Measurements from ENCODE around the gene POMP. TPM values are rescaled to one million over a fixed set of nuclear protein-coding genes. Genes with fewer than 3 reads are reported as not detected.
A peak's percentile ranks its signal among the peaks of the same experiment; 100 is the strongest.

POMP gene
- total RNA-seq, 1 donor from 2014 or later = 49.7 TPM

- H3K36me3 Mint-ChIP-seq = no peaks in the 10 kb centered on the region
- no peak overlapping the region for H3K27ac Mint-ChIP-seq
- no peaks in the 10 kb centered on the region for H3K9me3 Mint-ChIP-seq
- peaks cover 8% of the 10 kb centered on the region for H3K4me1 Mint-ChIP-seq
- no peak overlapping the region for H3K4me3 Mint-ChIP-seq
- TF ChIP-seq, protein P1, sequence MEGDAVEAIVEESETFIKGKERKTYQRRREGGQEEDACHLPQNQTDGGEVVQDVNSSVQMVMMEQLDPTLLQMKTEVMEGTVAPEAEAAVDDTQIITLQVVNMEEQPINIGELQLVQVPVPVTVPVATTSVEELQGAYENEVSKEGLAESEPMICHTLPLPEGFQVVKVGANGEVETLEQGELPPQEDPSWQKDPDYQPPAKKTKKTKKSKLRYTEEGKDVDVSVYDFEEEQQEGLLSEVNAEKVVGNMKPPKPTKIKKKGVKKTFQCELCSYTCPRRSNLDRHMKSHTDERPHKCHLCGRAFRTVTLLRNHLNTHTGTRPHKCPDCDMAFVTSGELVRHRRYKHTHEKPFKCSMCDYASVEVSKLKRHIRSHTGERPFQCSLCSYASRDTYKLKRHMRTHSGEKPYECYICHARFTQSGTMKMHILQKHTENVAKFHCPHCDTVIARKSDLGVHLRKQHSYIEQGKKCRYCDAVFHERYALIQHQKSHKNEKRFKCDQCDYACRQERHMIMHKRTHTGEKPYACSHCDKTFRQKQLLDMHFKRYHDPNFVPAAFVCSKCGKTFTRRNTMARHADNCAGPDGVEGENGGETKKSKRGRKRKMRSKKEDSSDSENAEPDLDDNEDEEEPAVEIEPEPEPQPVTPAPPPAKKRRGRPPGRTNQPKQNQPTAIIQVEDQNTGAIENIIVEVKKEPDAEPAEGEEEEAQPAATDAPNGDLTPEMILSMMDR (IDR thresholded peaks at IDR 0.05; ENCODE audit: unreplicated experiment) = no peak
- no peak for DNase-seq (ENCODE audit: low spot score in 2 of 2, unreplicated experiment in 2 of 2)
- peaks cover 2% of the 10 kb centered on the region for H3K27me3 Mint-ChIP-seq (ENCODE audit: low read depth)
These were observed 28.1 kb upstream of the POMP start for GRCh38 chr13:28630869-28631268.

DNA sequence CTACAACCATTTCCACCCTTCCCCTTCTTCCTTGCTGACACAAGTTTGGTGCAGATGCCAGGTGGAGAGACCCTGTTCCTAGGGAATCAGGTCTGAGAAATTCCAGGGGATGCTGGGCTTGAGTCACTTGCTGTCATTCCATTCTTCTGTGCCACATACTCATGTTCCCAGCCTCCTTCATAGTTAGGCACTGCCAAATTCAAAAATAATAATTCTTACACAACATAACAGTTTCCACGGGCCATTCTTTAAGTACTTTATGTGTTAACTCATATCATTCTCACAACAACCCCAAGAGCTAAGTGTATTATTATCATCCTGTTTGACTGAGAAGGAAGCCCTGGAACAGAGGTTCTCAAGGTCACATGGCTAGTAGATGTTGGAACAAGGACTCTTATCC is 27.1 kb upstream of the POMP start:
- peaks cover 8% of the 10 kb centered on the region for H3K4me1 Mint-ChIP-seq
- TF ChIP-seq, protein P1 (IDR thresholded peaks at IDR 0.05; ENCODE audit: unreplicated experiment) = no peak

DNA sequence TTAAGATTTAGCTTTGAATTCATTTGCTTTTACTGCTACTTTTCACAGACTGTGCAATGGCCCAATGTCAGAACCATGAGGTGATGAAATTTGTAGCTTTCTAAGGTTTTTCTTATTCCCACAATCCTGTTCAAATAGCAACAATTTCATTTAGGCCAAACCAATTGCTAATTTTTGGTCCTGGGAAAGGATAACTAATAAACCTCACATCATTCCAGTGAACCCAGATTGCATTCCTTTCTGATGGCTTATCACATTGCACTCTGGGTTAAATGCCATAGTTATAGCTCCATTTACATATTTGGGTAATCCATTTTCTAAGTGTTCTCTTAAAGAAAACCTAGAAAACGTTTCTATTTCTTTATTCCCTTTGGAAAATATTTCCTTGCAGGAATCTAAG is 22.9 kb upstream of the POMP start:
- TF ChIP-seq, protein P1 (IDR thresholded peaks at IDR 0.05; ENCODE audit: unreplicated experiment) = no peak
- Mint-ChIP-seq H3K27ac (no peak overlapping the region), H3K9me3 (no peaks in the 10 kb centered on the region), H3K4me1 (peaks cover 7% of the 10 kb centered on the region), H3K4me3 (no peak overlapping the region), H3K27me3 (ENCODE audit: low read depth) (peaks cover 3% of the 10 kb centered on the region), H3K36me3 (no peaks in the 10 kb centered on the region)
- no peak for DNase-seq (ENCODE audit: low spot score in 2 of 2, unreplicated experiment in 2 of 2)

More for the DNA sequence above, 27.1 kb upstream of the POMP start:
- Mint-ChIP-seq H3K36me3 (no peaks in the 10 kb centered on the region), H3K27me3 (ENCODE audit: low read depth) (peaks cover 5% of the 10 kb centered on the region), H3K4me3 (no peak overlapping the region), H3K9me3 (no peaks in the 10 kb centered on the region), H3K27ac (no peak overlapping the region)
- no peak for DNase-seq (ENCODE audit: low spot score in 2 of 2, unreplicated experiment in 2 of 2)

- H3K4me1 Mint-ChIP-seq = peaks cover 7% of the 10 kb centered on the region
- H3K36me3 Mint-ChIP-seq = no peaks in the 10 kb centered on the region
- H3K4me3 Mint-ChIP-seq = no peak overlapping the region
- H3K27ac Mint-ChIP-seq = no peak overlapping the region
- H3K27me3 Mint-ChIP-seq (ENCODE audit: low read depth) = peaks cover 3% of the 10 kb centered on the region
- DNase-seq (ENCODE audit: low spot score in 2 of 2, unreplicated experiment in 2 of 2) = no peak
- no peaks in the 10 kb centered on the region for H3K9me3 Mint-ChIP-seq
- TF ChIP-seq, protein P1 (IDR thresholded peaks at IDR 0.05; ENCODE audit: unreplicated experiment) = peak; percentile 18
These were observed 22.1 kb upstream of the POMP start for GRCh38 chr13:28636677-28637317.

DNA sequence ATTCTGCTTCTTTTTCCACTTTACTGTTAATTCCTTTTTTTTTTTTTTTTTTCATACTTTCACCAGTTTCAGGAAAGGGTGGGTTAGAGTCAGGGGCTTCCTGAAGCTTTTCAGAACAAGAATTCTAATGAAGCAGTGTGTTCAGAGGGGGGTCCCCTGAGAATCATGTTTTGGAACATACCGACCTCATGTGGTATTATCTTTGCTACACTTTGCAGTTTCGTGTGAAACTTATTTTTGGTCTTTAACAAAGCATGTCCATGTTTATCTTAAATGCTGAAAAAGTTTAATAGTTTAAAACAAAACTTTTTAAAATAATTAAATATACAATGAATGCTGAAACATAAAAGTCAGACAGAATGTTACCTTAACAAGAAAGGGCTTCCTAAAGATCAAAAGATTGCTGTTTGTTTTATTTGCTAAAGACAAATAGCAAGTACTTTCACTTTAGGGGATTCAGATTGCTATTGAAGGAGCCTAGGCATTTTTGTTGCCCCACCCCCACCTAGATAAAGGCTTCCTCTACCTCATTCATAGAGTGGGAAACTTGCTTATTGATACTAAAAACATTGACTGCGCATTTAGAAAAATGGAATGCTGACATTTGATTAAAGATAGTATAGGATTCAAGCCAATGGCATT is 21.1 kb upstream of the POMP start:
- Mint-ChIP-seq H3K27ac (no peak overlapping the region), H3K4me1 (peaks cover 7% of the 10 kb centered on the region), H3K4me3 (no peak overlapping the region), H3K27me3 (ENCODE audit: low read depth) (peaks cover 3% of the 10 kb centered on the region), H3K9me3 (no peaks in the 10 kb centered on the region), H3K36me3 (no peaks in the 10 kb centered on the region)
- DNase-seq (ENCODE audit: low spot score in 2 of 2, unreplicated experiment in 2 of 2) = no peak
- TF ChIP-seq, protein P1 (IDR thresholded peaks at IDR 0.05; ENCODE audit: unreplicated experiment) = no peak
